Measurements from ENCODE around the gene LHFPL2. TPM values are rescaled to one million over a fixed set of nuclear protein-coding genes. Genes with fewer than 3 reads are reported as not detected.

Gene LHFPL2
- total RNA-seq, 1 experiment from 2014 or later = 49.7 TPM

DNA sequence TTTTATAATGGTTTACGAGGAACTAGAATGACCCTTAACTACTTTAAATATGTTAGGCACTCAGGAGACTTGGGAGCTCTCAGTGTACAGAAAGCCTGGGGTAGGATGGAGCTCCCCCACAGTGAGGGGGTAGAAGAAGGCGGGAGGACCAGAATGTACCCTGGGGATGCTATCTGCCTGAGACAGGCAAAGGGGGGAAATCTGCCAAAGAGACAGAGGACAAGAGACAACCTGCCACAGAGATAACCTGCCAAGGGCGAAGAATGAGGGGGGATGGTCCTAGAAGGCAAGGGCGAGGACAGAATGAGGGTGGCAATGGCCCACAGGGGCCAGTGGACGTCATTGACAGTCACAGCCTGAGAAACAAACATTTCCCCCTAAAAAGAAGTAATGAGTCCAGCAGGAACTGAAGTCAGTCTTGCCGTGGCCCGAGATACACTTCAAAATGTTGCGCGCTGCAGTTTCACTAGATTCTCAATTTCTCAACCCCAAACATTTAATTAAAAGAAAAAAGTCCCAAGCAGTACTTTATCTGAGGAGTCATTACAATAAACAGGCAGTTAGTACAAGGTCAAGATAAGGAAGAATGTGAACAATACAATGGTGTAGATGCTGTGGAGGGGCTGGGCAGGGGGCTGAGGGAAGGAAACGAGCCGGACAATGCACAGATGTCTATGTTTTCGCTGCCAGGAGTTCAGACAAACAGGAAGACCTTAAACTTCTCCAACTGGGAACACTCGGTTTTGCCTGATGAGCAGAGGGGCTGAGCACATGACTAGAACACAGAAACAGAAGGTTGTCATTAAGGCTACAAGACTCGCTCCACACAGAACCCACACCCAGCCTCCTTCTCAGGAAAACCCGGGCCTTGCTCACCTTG lies 125.0 kb downstream of the LHFPL2 start:
- intact Hi-C loops (cut with micrococcal nuclease; ENCODE audit: unreplicated experiment) = no loop called here
- TF ChIP-seq CTCF (IDR thresholded peaks at IDR 0.05; ENCODE audit: insufficient read depth in 1 of 2, low read depth in 1 of 2, low read length in 1 of 2, severe bottlenecking in 1 of 2, unreplicated experiment in 1 of 2) = no peak
- Histone ChIP-seq H3K4me1 (peaks cover 20% of the 10 kb centered on the region), H3K27me3 (replicated peaks; ENCODE audit: control insufficient read depth, insufficient read depth, low read length) (no peaks in the 10 kb centered on the region), H3K4me3 (ENCODE audit: low read depth, low read length) (no peak overlapping the region), H3K9me3 (no peaks in the 10 kb centered on the region), H3K36me3 (ENCODE audit: control insufficient read depth, insufficient read depth, low read length) (peaks cover 3% of the 10 kb centered on the region; the same call in 1 of the 2 replicates)
- Mint-ChIP-seq H3K27me3 (ENCODE audit: insufficient read depth, unreplicated experiment) (no peaks in the 10 kb centered on the region), H3K4me3 (ENCODE audit: unreplicated experiment) (no peak overlapping the region), H3K27ac (ENCODE audit: unreplicated experiment) (no peak overlapping the region), H3K9me3 (ENCODE audit: unreplicated experiment) (no peaks in the 10 kb centered on the region), H3K4me1 (ENCODE audit: low read depth, unreplicated experiment) (no peaks in the 10 kb centered on the region), H3K36me3 (ENCODE audit: insufficient read depth, unreplicated experiment) (peaks cover 4% of the 10 kb centered on the region)
- no TSS peak for BruUV-seq (replicated peaks)
- CTCF ChIA-PET = no interaction called here
- POLR2A ChIA-PET = no interaction called here
- no peak for DNase-seq

DNA sequence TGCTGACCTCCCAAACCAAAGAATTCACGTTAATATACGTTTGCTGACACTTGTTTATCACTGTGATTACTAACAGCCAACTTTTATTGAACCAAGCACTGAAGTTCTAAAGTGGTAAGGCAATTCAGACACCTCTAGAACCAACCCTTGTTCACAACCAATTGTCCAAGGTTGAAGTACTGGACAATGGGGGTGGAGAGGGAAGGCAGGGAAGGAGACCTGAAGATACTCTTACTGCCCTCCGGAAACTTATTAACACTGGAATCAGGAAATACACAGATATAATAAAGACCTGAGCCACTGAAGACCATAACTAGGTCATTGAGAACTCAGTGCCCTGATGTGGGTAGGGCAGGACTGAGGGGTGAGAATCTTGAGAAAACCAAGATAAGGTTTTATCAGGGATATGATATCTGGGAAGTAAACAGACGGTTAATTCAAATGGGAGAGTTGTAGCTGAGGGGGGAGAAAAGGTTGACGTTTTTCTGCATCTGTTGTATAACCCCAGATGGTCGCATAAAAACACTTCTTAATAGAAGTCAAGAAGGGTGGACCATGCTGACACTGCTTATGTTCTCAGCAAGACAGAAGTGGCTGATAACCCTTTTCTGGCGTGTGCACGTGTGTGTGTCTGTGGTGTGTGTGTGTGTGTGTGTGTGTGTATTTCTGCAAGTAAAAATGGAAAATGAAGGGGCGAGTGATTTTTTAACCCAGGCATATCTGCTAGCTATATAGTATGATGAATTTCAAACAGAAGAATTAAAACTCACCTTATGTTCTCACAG lies 125.9 kb downstream of the LHFPL2 start:
- Mint-ChIP-seq H3K4me3 (ENCODE audit: unreplicated experiment) (no peak overlapping the region), H3K4me1 (ENCODE audit: low read depth, unreplicated experiment) (peaks cover 2% of the 10 kb centered on the region), H3K27ac (ENCODE audit: unreplicated experiment) (no peak overlapping the region), H3K9me3 (ENCODE audit: unreplicated experiment) (no peaks in the 10 kb centered on the region), H3K27me3 (ENCODE audit: insufficient read depth, unreplicated experiment) (no peaks in the 10 kb centered on the region), H3K36me3 (ENCODE audit: insufficient read depth, unreplicated experiment) (peaks cover 4% of the 10 kb centered on the region)
- Histone ChIP-seq H3K4me3 (ENCODE audit: low read depth, low read length) (no peak overlapping the region), H3K27me3 (replicated peaks; ENCODE audit: control insufficient read depth, insufficient read depth, low read length) (no peaks in the 10 kb centered on the region), H3K4me1 (peaks cover 29% of the 10 kb centered on the region), H3K9me3 (no peaks in the 10 kb centered on the region), H3K36me3 (ENCODE audit: control insufficient read depth, insufficient read depth, low read length) (peaks cover 3% of the 10 kb centered on the region; the same call in 1 of the 2 replicates)
- DNase-seq = no peak
- intact Hi-C loops (cut with micrococcal nuclease; ENCODE audit: unreplicated experiment) = no loop called here
- POLR2A ChIA-PET = no interaction called here
- BruUV-seq (replicated peaks) = no TSS peak
- CTCF ChIA-PET = no interaction called here
- TF ChIP-seq CTCF (IDR thresholded peaks at IDR 0.05; ENCODE audit: insufficient read depth in 1 of 2, low read depth in 1 of 2, low read length in 1 of 2, severe bottlenecking in 1 of 2, unreplicated experiment in 1 of 2) = no peak

GRCh38 chr5:78521455-78521854 lies 127.1 kb downstream of the LHFPL2 start:
- no TSS peak for BruUV-seq (replicated peaks)
- POLR2A ChIA-PET = no interaction called here
- no peaks in the 10 kb centered on the region for H3K27me3 ChIP-seq (replicated peaks; ENCODE audit: control insufficient read depth, insufficient read depth, low read length)
- no peak for TF ChIP-seq CTCF (IDR thresholded peaks at IDR 0.05; ENCODE audit: insufficient read depth in 1 of 2, low read depth in 1 of 2, low read length in 1 of 2, severe bottlenecking in 1 of 2, unreplicated experiment in 1 of 2)
- peaks cover 12% of the 10 kb centered on the region for H3K36me3 Mint-ChIP-seq (ENCODE audit: insufficient read depth, unreplicated experiment)
- no peak overlapping the region for H3K4me3 ChIP-seq (ENCODE audit: low read depth, low read length)
- H3K9me3 Mint-ChIP-seq (ENCODE audit: unreplicated experiment) = no peaks in the 10 kb centered on the region
- H3K9me3 ChIP-seq = no peaks in the 10 kb centered on the region
- H3K36me3 ChIP-seq (ENCODE audit: control insufficient read depth, insufficient read depth, low read length) = peaks cover 3% of the 10 kb centered on the region; the same call in 1 of the 2 replicates
- H3K27me3 Mint-ChIP-seq (ENCODE audit: insufficient read depth, unreplicated experiment) = no peaks in the 10 kb centered on the region
- H3K4me3 Mint-ChIP-seq (ENCODE audit: unreplicated experiment) = no peak overlapping the region
- H3K27ac Mint-ChIP-seq (ENCODE audit: unreplicated experiment) = no peak overlapping the region
- H3K4me1 Mint-ChIP-seq (ENCODE audit: low read depth, unreplicated experiment) = peaks cover 10% of the 10 kb centered on the region
- intact Hi-C loops (cut with micrococcal nuclease; ENCODE audit: unreplicated experiment) = no loop called here
- DNase-seq = no peak
- H3K4me1 ChIP-seq = peaks cover 31% of the 10 kb centered on the region
- CTCF ChIA-PET = no interaction called here

Data from Caco-2 (cell line).